NCI-H446 treated with DMSO at 0.1 percent for 48 hours (cell line): ENCODE data around the gene LCN9.
"Not testable (repeated sequence)": the region's sequence is repeated elsewhere in the genome, so short reads cannot be mapped to it uniquely, and the experiment has no call there.

ENCODE experiments used
- DNase-seq: peaks from one replicate; lab custom pipeline; 2025; lab: John Stamatoyannopoulos, UW

Gene LCN9

DNA sequence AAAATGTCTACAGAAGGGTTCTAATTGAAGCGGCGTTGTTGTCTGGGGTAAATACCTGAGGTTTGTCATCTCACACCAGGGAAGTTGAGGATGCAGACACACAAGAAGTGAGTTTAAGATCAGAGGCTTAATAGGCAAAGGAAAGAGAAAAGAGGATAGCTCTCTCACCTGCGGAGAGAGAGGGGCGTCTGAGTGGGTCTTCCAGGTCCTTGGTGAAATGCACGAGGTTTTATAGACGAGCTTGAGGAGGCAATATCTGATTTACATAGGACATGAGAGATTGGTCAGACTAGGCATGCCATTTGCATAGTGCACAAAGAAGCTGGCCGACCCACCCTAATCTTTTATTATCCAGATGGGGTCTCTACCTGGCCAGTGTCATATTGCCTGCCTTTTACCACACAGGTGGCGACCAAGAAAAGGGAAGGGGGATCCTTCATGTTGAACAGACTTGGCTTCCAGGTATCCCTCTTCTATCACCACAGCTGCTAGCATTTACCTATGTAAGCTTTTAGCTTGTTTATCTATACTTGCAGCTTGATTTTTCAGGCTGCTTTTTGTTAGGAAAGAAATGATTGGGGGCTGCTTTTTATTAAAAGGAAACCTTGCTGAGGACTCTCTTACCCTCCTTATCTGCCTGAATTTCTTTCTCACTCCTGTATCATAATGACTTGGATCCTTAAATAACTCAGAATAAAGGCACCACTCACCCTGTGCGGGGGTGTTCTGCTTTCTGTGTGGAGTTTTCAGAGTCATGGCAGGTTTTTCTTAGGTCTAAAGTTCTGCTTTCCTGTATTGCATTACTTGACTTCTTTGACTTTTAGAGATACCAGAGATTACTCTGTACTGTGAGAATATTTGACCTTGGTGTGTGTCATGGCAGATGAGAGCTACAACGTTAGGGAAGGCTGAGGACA, 14.4 kb upstream of the LCN9 start:
- DNase-seq, result no peak

GRCh38 chr9:135649508-135649907, 13.6 kb upstream of the LCN9 start:
- no peak for DNase-seq

DNA sequence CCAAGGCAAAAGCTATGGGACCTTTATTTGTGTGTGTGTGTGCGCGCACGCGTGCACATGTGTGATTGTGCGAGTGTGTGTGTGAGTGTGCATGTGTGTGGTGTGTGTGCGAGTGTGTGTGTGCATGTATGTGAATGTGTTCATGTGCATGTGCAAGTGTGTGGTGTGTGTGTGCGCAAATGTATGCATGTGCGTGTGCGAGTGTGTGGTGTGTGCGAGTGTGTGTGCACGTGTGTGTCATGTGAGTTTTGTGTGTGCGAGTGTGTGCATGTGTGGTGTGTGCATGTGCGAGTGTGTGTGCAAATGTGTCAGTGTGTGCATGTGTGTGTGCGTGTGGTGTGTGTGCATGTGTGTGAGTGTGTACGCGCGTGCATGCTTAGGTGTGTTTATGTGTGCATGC, 12.7 kb upstream of the LCN9 start:
- DNase-seq, result no peak

DNA sequence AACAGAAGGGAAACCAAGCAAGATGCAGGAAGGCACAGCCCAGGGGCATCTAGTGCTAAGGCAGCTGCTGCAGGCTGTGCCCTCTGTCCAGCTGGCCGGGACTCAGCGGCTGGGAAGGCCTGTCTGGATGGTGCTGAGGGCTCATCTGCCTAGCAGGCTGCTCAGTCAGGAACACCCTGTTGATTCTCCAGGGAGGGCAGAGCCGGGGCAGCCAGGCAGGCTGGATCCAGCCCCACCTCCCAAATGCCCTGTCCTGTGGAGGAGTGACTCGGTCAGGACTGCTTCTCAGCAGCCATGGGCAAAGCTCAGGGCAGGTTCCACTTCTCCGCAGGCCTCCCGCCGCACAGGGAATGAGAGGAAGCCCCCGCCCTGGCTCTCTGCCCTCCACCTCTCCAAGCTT, 7.8 kb upstream of the LCN9 start:
- no peak for DNase-seq

DNA sequence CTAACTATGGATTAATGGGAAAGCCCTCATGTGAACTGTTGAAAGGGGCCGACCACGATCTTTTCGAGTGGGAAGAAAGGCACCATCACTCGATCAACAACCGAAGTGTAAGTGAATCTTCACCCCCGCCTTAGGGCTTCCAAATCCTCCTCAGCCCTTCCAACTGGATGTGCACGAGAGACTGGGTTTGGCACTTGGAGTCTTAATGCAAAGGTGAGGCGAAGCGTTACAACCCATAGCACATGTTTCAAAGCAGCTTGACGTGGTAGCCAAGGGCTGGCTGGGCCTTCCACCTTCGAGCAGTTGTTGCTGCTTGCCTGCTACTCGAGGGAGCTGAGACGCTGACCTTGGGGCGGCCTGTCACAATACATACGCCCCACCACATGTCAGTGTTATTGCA, 5.7 kb upstream of the LCN9 start:
- no peak for DNase-seq

DNA sequence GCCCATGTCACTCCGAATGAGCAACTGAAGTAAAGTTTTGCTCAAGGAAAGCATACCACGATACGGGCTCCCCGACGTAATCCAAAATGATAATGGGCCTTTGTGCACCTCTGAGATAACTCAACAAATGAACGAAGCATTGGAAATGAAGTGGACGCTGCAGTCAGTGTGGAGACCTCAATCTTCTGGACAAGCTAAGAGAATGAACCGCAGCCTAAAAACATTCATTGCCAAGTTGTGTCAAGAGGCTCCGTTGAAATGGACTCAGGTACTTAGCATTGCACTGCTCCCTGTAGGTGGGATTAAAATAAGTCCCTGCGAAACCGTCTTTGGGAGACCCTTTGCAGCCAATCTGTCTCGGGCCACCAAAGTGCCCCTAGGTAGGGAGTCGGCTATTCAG, 3.9 kb upstream of the LCN9 start:
- DNase-seq, result no peak

GRCh38 chr9:135660407-135660806, 2.7 kb upstream of the LCN9 start:
- DNase-seq, result no peak

GRCh38 chr9:135661816-135662560, 1.1 kb upstream of the LCN9 start:
- DNase-seq, result no peak

DNA sequence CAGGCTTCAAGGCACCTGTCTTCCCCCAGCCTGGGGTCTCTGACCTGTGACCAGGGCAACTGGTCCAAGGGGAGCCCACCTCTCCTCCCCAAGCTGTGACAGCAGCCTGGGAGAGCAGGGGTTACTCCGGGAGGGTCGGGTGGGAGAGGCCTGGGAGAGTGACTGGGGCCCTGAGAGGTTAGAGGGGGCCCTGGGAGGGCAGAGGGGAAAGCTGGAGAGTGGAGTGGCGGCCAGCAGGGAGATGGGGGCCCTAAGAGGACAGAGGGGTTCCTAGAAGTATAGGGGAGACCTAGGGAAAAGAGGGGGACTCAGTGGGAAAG, 302 bp downstream of the LCN9 start:
- DNase-seq, result no peak

- DNase-seq, result no peak
Measured at GRCh38 chr9:135663857-135664256, 748 bp downstream of the LCN9 start.

DNA sequence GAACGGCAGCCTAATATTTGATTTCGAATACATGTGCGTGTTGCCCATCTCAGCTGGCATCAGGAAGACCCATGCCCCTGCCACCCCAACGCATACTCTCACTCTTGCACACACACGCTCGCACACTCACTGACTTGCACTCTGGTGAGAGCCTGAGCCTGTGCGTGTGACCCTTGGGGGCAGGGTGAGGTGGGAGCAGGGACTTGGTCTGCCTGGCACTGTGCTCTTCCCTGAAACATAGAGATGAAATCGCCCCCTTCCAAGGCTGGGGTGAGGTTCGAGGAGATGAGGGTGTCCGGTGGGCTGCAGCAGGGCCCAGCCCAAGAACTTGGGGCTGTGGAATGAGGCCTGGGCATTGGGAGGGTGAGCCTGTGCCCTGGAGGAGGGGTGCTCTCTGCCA, 1.2 kb downstream of the LCN9 start:
- DNase-seq, result no peak

DNA sequence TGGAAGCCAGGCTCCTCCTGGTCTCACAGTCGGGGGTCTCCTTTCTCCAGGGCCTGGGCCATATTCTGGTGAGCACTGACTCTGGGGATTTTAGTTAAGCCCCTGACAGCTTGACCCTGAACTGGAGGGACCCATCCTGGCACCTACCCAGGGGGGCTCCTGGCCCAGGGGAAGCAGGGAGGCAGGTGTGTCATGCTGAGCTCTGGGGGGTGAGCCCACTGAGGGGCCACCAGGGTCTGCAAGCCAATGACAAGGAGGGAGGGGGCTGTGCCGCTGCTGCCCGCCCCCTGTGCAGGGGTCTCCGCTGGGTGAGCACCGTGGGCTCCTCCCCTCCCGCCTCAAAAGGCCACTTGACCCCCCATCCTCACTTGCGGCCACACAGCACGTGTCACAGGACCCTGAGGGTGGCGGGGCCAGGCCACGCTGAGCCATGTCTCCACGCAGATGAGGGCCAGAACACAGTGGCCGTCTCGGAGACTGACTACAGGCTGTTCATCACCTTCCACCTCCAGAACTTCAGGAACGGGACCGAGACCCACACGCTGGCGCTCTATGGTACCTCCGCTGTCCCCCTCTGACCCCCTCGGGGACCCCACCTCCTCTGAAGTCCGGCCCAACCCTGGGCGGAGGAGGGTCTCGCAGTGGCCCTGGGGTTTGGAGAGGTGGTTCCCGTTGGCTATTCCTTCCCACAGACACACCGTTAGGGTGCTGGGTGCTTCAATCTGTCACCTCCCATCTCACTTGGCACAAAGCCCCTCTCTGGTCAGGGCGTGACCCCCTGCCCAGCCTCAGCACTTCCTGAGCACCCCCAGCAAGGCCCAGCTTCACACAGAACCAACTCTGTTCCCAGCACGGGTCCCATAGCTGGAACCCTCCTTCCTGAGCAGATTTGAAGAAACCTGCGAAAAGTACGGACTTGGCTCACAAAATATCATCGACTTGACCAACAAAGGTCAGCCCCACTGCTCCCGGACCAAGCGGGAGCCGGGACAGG, 2.0 kb downstream of the LCN9 start:
- DNase-seq, result no peak

DNA sequence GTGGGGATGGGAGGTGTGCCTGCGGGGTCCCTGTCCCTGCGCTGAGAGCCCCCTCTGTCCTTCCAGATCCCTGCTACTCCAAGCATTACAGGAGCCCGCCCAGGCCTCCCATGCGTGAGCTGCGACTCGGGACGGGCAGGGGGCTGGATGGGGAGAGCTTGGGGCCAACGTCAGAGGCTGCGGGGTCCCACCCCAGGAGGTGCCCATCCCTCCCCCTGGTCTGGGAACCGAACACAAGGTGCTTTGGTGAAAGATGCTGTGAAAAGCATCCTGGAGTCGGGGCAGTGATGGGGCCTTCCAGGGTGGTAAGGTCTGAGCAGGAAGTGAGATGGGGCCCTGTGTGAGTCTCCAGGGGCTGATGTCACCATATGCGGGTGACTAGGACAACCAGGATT, 2.7 kb downstream of the LCN9 start:
- no peak for DNase-seq

DNA sequence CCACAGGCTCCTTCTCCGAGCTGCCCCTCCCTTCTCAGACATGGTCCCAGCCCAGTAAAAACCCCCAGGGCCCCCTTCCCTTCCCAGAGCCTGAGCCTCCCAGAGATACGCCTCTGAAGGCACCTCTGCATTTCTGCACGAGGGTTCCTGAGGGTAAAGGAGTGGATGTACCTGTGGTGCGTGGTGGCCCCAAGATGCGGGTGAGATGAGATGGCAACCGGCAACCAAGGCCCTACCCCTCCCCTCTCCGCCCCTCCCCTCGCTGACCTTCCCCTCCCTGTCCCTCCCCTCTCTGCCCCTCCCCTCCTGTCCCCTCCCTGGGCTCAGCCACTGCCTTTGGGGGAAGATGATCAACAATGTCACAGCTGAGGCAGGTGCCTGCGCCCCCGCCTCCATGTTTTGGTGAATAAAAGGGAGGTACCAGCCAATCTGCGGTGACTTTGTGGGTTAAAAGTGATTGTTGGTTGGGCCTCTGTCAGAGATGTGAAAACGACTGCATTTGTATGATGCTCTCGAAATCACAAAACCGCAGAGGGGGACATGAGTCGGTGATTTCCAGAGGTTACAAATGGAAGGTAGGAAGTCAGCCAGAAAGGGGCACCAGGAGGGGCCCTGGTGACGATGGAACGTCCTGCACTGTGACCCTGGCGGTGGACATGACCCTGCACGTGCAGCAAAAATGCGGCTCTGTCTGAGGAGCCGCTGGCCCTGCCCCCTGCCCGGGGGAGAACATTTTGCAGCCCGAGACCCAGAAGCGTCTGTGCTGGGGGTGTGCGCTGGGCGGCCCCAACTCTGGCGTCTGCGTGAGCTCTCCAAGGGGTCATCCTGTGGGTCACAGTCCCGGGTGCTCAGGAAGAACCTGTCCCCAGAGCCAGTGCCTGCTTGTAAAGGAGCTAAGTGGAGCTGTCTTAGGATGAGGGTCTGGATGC, 3.7 kb downstream of the LCN9 start:
- no peak for DNase-seq

DNA sequence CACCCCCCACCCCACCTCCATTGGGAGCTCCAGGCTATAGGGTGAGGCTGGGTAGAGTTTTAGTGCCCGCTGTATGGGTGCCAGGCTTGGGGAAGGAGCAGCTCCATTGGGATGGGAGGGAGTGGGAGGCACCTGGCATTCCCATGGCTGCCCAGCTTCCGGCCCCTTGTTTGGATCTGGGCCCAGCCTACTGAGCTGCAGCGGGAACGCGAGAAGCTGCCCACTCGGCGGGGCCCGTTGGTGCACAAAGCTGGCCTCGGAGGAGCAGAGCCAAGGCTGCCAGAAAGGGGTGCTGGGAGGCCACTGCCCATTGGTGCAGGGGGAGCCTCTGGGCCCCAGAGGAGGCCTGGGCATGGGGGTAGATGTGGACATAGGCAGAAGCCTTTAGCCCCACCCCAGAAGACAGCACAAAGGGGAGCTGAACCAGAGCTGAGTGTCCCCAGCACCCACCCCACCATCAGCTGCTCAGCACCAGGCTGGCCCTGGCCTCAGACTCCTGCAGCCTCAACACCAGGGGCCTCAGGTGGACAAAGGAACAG, 4.4 kb downstream of the LCN9 start:
- no peak for DNase-seq

DNA sequence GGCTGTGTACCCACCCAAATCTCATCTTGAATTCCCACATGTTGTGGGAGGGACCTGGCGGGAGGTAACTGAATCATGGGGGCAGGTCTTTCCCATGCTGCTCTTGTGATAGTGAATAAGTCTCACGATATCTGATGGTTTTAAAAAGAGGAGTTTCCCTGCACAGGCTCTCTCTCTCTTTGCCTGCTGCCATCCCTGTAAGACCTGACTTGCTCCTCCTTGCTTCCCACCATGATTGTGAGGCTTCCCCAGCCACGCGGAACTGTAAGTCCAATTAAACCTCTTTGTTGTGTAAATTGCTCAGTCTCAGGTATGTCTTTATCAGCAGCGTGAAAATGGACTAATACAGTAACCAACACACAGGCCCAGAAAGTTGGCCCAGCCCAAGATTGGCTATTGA, 5.9 kb downstream of the LCN9 start:
- not testable (repeated sequence) for DNase-seq

DNA sequence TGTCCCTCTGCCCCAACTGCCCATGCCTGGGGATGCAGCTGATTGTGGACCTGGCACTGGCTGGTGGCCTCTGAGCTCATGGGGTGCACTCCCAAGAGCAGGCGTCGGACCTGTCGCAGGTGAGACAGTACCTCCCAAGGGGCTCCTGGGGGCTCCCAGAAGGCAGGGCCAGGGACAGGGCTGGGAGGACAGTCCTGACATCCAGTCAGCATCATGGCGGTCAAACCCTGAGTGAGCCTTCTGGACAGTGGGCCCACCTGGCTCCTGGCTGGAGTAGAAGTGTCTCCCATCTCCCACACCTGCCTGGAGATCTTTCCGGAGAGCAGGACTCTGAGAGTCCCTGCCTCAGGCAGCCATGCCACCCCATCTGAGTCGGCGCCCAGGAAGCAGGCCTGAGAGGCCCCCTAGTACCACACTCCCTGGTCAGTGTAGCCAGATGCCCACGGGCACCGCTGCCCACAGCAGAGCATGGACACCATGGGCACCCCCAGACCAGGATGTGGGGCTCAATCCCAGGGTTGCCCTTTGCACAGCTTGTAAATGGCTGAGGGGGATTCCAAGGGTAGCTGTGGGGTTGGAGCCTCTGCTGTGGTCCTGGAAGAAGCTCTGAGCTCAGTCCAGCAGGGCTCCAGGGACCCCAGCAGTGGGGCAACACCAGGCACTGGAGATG, 6.6 kb downstream of the LCN9 start:
- no peak for DNase-seq

GRCh38 chr9:135670721-135671590, 7.8 kb downstream of the LCN9 start:
- no peak for DNase-seq

DNA sequence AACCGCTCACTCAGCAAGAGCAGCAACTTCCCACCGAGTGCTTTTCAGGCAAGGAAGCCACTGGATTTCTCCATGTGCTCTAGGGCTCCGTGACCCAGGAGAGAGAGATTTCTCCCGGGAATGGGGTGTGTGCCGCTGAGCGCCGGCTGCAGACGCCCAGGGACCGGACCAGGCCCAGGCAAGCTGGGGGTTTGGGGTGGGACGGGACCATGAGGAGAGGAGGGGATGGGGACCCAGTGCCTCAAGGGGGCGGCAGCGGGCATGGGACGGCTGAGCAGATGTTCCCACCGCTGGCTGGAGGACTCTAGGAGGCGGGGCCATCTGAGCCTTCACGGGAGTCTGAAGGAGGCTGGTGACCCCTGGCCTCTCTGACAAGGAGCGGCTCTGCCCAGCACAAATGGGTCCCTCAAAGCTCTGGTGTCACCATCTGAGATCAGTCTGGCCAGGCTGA, 8.5 kb downstream of the LCN9 start:
- no peak for DNase-seq
